SKM-1 treated with dmso at 0.1 percent for 144 hours (cell line): ENCODE data around the gene SLC11A2.
"Not testable (repeated sequence)": the region's sequence is repeated elsewhere in the genome, so short reads cannot be mapped to it uniquely, and the experiment has no call there.

Experiments used
- DNase-seq: peaks from one replicate; lab custom pipeline; 2025; ENCODE audit not compliant: unreplicated experiment; lab: John Stamatoyannopoulos, UW

SLC11A2 gene

DNA sequence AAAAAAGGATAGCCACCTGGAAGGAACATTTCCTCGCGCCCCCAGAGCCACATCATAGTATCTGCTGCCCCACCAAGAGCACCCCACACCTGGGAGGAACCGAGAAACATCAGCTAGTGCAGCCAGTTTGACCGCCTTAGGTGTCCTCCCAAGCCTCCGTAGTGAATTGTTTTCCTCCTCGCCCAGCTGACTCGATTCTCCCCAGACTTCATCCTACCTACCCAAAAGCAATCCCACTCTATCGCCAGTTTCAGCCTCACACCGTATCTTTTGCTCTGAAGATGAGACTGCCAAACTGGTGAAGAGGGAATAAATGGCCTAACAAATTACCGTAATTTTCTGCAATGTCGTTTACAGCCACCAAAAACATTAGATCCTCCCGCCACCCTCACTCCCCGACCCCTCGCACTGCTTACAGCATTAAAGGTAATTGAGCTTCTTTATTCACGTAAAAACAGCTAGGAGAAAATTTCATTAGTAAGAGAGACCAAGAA lies 1.2 kb upstream of the SLC11A2 start:
- no peak for DNase-seq

DNA sequence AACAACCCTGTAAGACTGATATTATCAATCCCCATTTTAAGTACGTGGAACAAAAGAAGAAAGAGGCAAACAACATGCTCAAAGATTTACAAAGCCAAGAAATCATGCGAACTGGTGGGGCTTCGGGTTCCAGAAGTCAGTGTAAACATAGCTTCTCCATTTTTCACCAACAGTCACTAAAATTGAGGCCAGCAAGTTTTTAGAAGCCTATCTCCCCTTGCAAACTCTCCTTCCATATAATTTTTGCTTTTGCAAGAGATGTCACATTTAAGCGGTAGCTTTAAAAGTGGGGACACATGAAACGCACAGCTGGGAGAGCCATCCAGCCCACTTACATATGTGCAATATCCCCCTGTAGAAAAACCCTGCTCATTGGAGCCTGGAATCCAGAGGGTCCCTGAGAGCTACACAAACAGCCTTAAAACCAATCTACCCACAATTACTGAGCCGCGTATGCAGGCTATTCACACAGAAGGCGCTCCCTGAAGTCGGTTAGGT lies 797 bp downstream of the SLC11A2 start:
- no peak for DNase-seq

DNA sequence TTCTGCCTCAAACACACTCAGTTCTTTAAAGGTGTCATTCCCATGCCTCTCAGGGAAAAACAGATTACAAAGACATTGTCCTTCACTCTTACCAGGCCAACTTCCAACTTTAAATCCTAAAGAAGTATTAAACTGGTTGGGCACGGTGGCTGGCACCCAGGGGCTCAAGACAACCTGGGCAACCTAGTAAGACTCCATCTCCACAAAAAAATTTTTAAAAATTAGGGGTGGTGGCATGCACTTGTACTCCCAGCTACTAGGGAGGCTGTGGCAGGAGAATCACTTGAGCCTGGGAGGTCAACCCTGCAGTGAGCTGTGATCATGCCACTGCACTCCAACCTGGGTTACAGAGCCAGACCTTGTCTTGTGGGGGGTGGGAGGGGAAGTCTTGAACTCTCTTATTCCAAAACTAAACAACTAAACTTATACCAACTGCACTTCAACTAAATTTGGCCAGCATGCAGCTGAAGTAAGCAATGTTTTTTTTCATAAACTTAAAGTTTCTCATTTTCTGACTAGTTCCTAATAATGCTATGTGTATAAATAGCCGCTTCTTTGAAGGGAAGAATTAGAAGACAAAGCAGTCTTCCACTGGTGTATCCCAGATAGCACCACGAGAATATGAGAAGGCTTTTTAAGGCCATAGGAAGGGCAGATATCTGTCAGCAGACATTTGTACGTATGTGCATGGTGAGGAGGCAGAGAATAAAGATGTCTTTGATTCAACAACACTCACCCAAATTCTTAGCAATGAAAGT lies 2.4 kb downstream of the SLC11A2 start:
- DNase-seq, result no peak

- DNase-seq, result no peak
These were observed 4.5 kb downstream of the SLC11A2 start for GRCh38 chr12:51021694-51022093.

GRCh38 chr12:51020448-51021182 lies 5.6 kb downstream of the SLC11A2 start:
- no peak for DNase-seq

GRCh38 chr12:51019927-51020326 lies 6.3 kb downstream of the SLC11A2 start:
- DNase-seq, result no peak

GRCh38 chr12:51018956-51019355 lies 7.2 kb downstream of the SLC11A2 start:
- DNase-seq, result no peak

- no peak for DNase-seq
These were observed 8.7 kb downstream of the SLC11A2 start for GRCh38 chr12:51017452-51017851.

DNA sequence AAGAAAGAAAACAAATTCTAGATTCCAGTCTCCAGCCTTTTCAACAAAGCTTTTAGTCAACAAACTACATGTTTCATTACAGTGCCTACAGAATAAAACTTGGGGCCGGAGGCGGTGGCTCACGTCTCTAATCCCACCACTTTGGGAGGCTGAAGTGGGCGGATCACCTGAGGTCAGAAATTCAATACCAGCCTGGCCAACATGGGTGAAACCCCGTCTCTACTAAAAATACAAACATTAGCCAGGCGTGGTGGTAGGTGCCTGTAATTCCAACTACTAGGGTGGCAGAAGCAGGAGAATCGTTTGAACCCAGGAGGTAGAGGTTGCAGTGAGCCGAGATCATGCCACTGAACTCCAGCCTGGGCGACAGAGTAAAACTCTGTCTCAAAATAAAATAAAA lies 11.7 kb downstream of the SLC11A2 start:
- DNase-seq, result not testable (repeated sequence)

GRCh38 chr12:51013441-51013840 lies 12.7 kb downstream of the SLC11A2 start:
- no peak for DNase-seq

DNA sequence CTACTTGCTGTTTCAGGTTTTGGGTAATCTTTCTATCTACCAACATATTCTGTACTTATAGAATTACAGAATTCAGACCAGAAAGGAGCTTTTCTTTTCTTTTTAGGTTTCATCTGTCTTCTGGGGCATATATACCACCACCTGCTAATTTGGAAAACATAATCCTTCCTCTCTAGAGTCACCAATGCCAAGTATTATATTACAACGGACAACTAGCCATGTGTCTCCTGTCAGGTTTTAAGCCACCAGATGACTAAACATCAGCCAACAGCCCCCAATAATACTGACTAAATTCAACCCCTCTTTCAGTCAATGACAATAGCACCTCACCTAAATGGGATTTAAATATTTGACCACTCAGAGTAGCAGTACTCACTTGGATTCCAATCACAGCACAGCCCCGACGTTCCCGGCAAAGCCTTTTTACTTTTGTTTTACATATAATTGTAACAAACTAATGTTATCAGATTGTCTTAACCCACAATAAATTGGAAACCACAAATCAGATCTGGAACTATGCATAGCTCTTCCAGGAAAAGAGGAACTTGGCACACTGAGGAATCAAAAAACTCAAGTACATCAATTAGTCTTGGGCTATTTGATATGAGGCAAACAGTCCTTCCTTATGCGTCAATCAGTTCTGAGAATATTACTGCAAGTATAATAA lies 13.5 kb downstream of the SLC11A2 start:
- no peak for DNase-seq

- no peak for DNase-seq
These were observed 14.2 kb downstream of the SLC11A2 start for GRCh38 chr12:51011955-51012354.

- peak; percentile 34 for DNase-seq
These were observed 17.1 kb downstream of the SLC11A2 start for GRCh38 chr12:51009056-51009440.

DNA sequence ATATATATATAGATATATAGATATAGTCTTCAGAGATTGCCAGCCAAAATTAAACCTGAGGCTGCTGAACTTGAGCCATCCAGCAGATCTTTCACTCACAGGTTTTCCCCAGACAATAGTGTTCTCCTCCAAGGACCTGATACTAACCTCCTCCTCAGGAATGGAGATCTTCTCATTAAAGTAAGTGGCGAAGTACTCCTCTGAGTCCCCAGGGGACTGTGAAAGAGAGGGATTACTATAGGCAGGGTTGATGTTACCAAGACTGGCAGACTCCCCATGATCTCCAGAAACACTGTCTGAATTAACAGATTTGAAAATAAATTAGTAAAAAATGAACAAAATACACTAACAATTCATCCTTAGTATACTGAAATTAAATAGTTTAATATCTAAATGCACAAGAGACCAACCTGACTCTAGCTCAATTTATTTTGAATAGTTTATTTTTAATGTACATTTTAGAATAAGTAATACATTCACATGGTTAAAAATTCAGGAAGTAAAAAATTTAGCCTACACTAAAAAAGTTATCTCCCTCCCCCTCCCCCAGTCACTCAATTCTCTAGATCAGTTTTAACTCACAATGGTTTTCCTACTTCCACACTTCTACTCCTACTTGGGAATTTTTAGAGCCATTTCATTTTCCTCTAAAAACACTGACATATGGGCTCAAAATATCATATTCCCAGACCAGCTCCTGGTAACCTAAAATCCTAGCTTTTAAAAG lies 17.7 kb downstream of the SLC11A2 start:
- no peak for DNase-seq

DNA sequence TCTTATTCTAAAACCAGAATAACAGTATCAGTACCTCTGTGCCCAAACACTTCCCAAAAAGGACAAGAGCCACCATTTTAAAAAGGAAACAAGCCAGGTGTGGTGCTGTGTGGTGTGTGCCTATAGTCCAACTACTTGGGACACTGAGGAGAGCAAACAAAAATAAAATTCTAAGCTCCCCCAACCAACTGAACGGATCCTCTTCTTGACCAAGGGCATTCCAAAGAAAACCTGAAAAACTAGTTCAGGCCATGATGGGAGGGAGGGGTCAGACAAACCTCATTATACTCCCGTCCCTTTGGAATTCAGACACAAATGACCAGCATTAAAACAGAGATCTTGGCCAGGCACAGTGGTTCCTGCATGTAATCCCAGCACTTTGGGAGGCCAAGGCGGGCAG lies 20.5 kb downstream of the SLC11A2 start:
- no peak for DNase-seq

DNA sequence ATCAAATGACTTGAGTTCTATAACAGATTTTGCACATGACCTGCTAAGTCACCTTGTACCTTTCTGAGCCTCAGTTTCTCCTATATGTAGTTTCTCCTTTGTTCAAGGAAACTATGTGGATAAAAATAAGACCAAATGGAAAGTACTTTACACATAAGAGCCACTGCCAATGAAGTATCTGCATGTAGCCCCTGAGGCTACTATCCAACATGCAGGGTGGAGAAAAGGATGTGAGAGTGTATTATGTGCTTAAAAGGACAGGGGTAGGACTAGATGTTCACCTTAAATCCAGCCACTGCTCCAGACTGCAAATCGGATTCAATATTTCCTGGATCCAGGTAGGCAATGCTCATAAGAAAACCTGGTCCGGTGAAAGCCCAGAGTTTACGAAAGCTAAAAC lies 21.2 kb downstream of the SLC11A2 start:
- DNase-seq, result no peak

GRCh38 chr12:51004504-51004903 lies 21.7 kb downstream of the SLC11A2 start:
- DNase-seq, result no peak

- DNase-seq, result no peak
These were observed 24.4 kb downstream of the SLC11A2 start for GRCh38 chr12:51001799-51002198.

GRCh38 chr12:51000245-51000644 lies 25.9 kb downstream of the SLC11A2 start:
- DNase-seq, result no peak

- DNase-seq, result no peak
These were observed 27.1 kb downstream of the SLC11A2 start for GRCh38 chr12:50999093-50999492.

GRCh38 chr12:50992819-50993218 lies 33.4 kb downstream of the SLC11A2 start:
- no peak for DNase-seq
